NB4 (cell line): Measurements from ENCODE around the gene MAT2B.

ENCODE experiments used
- POLR2A ChIP-seq: IDR thresholded peaks from 2 replicates; pipeline ENCODE4 v1.6.1; 2011; ENCODE audit warnings: mild to moderate bottlenecking; ENCODE audit not compliant: insufficient read length; ENCODE audit errors: extremely low read depth
- TF ChIP-seq, protein P1 (sequence below): IDR thresholded peaks from one replicate; pipeline ENCODE4 v1.5.1; 2012; ENCODE audit warnings: low read depth, low read length
- TF ChIP-seq, protein P2 (sequence below): IDR thresholded peaks from 2 replicates; pipeline ENCODE4 v1.6.1; 2011; ENCODE audit warnings: low read depth, low read length

DNA sequence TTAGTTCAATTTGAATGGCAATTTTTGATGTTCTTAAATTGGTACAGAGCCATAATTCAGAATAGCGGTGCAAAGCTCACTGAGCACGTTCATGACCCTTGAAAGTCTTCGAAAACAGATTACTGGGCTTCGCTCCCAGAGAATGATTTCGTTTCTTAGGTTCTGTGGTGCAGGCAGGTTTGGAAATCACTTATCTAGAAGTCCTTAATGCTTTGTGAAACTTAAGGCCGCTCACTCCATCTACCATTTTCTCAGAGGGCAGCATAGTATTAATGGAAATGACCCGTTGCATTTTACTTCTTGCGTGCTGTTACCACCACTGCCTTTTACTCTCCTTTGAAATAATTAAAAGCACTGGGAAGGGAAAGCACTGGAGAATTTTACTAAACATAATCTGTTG, 2.9 kb upstream of the MAT2B start:
- TF ChIP-seq POLR2A = no peak
- TF ChIP-seq, protein P1, sequence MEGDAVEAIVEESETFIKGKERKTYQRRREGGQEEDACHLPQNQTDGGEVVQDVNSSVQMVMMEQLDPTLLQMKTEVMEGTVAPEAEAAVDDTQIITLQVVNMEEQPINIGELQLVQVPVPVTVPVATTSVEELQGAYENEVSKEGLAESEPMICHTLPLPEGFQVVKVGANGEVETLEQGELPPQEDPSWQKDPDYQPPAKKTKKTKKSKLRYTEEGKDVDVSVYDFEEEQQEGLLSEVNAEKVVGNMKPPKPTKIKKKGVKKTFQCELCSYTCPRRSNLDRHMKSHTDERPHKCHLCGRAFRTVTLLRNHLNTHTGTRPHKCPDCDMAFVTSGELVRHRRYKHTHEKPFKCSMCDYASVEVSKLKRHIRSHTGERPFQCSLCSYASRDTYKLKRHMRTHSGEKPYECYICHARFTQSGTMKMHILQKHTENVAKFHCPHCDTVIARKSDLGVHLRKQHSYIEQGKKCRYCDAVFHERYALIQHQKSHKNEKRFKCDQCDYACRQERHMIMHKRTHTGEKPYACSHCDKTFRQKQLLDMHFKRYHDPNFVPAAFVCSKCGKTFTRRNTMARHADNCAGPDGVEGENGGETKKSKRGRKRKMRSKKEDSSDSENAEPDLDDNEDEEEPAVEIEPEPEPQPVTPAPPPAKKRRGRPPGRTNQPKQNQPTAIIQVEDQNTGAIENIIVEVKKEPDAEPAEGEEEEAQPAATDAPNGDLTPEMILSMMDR = no peak
- TF ChIP-seq, protein P2, sequence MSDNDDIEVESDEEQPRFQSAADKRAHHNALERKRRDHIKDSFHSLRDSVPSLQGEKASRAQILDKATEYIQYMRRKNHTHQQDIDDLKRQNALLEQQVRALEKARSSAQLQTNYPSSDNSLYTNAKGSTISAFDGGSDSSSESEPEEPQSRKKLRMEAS = no peak
